HepG2 (cell line): ENCODE results near the gene PDK2. TPM values are rescaled to one million over a fixed set of nuclear protein-coding genes. Genes with fewer than 3 reads are reported as not detected.

ENCODE experiments used
- EEA1 ChIP-seq: sonication (generic); formaldehyde crosslinking; IDR thresholded peaks from 2 replicates; pipeline ENCODE4 v1.5.1; 2020; ENCODE audit warnings: mild to moderate bottlenecking, missing genetic modification reagents, borderline replicate concordance
- FOXO1 ChIP-seq: sonication (generic); formaldehyde crosslinking; IDR thresholded peaks from 2 replicates; pipeline ENCODE4 v1.4.0; 2020; ENCODE audit warnings: missing genetic modification reagents
- GATA4 ChIP-seq: sonication (generic); IDR thresholded peaks from 2 replicates; pipeline ENCODE4 v1.6.1; 2016; ENCODE audit warnings: antibody characterized with exemption, low read depth, borderline replicate concordance
- HNRNPL ChIP-seq: fragments of 200-400 bp; formaldehyde crosslinking; IDR thresholded peaks from 2 replicates; pipeline ENCODE4 v1.6.1; 2017; ENCODE audit warnings: mild to moderate bottlenecking, low read depth, low read length
- IRF1 ChIP-seq: sonication (generic); formaldehyde crosslinking; IDR thresholded peaks from 2 replicates; pipeline ENCODE4 v1.4.0; 2020; ENCODE audit warnings: low read depth, mild to moderate bottlenecking, missing genetic modification reagents
- JUND ChIP-seq: sonication (generic); formaldehyde crosslinking; IDR thresholded peaks from 2 replicates; pipeline ENCODE4 v1.8.0; 2022; ENCODE audit warnings: mild to moderate bottlenecking, missing genetic modification reagents
- LBX2 ChIP-seq: sonication (generic); formaldehyde crosslinking; IDR thresholded peaks from 2 replicates; pipeline ENCODE4 v1.5.0; 2020; ENCODE audit warnings: missing genetic modification reagents, mild to moderate bottlenecking, borderline replicate concordance
- MTF1 ChIP-seq: sonication (generic); formaldehyde crosslinking; IDR thresholded peaks from 2 replicates; pipeline ENCODE4 v1.5.0; 2020; ENCODE audit warnings: missing genetic modification reagents
- NONO ChIP-seq, 2 experiments: fragments of 450-650 bp in 1 of 2; sonication (generic) in 1 of 2; formaldehyde crosslinking in 1 of 2; IDR thresholded peaks in 1 of 2; conservative IDR thresholded peaks in 1 of 2; 2 replicates each; pipeline versions ENCODE4 v1.6.1 to v1.8.0; 2017 to 2022; ENCODE audit warnings: mild to moderate bottlenecking in 1 of 2, missing genetic modification reagents in 1 of 2, moderate library complexity in 1 of 2
- PCBP2 ChIP-seq: fragments of 200-400 bp; formaldehyde crosslinking; optimal IDR thresholded peaks from 2 replicates; pipeline ENCODE3; 2018; ENCODE audit warnings: low read length, low read depth; ENCODE audit not compliant: poor library complexity, severe bottlenecking
- RNF2 ChIP-seq: fragments of 450-650 bp; conservative IDR thresholded peaks from 2 replicates; pipeline ENCODE4 v1.6.1; 2016; ENCODE audit warnings: low read depth
- SAFB2 ChIP-seq: sonication (generic); formaldehyde crosslinking; IDR thresholded peaks from 2 replicates; pipeline ENCODE4 v1.5.1; 2020; ENCODE audit warnings: missing genetic modification reagents, low read depth, mild to moderate bottlenecking, borderline replicate concordance
- TBX2 ChIP-seq: sonication (generic); formaldehyde crosslinking; IDR thresholded peaks from 2 replicates; pipeline ENCODE4 v1.5.0; 2020; ENCODE audit warnings: missing genetic modification reagents, mild to moderate bottlenecking, borderline replicate concordance
- TEAD2 ChIP-seq: sonication (generic); formaldehyde crosslinking; IDR thresholded peaks from 2 replicates; pipeline ENCODE4 v1.9.0; 2021; ENCODE audit warnings: missing genetic modification reagents
- YEATS4 ChIP-seq: sonication (generic); formaldehyde crosslinking; IDR thresholded peaks from 2 replicates; pipeline ENCODE4 v1.4.0; 2020; ENCODE audit warnings: missing genetic modification reagents, borderline replicate concordance
- ZFP90 ChIP-seq: sonication (generic); formaldehyde crosslinking; IDR thresholded peaks from 2 replicates; pipeline ENCODE4 v1.8.0; 2022; ENCODE audit warnings: missing genetic modification reagents, mild to moderate bottlenecking, inconsistent platforms, borderline replicate concordance
- ZHX2 ChIP-seq, 2 experiments: sonication (generic) in 1 of 2; formaldehyde crosslinking in 1 of 2; IDR thresholded peaks; 2 replicates each; pipeline versions ENCODE4 v1.6.1 to v1.9.0; 2014 to 2022; ENCODE audit warnings: antibody characterized with exemption in 1 of 2, borderline replicate concordance in 1 of 2, inconsistent platforms in 1 of 2, low read depth in 1 of 2, missing genetic modification reagents in 1 of 2
- ZNF629 ChIP-seq: sonication (generic); formaldehyde crosslinking; conservative IDR thresholded peaks from 2 replicates; pipeline ENCODE4 v1.5.0; 2020; ENCODE audit warnings: missing genetic modification reagents
- ZNF7 ChIP-seq: IDR thresholded peaks from 2 replicates; pipeline ENCODE4 v1.6.1; 2016; ENCODE audit warnings: missing biosample characterization, missing genetic modification reagents
- ZNF709 ChIP-seq: sonication (generic); formaldehyde crosslinking; IDR thresholded peaks from 2 replicates; pipeline ENCODE4 v1.5.0; 2020; ENCODE audit warnings: mild to moderate bottlenecking, missing genetic modification reagents
- ZNF761 ChIP-seq: sonication (generic); formaldehyde crosslinking; conservative IDR thresholded peaks from 2 replicates; pipeline ENCODE4 v1.4.0; 2020; ENCODE audit warnings: mild to moderate bottlenecking, missing genetic modification reagents
- polyA plus RNA-seq, 8 experiments: library from polyadenylated mRNA; depleted of rRNA in 3 of 8; stranded (reverse) in 7 of 8; unstranded in 1 of 8; fragments of >200 nt; fragmentation: Illumina TruSeq in 4 of 8; extraction: Trizol in 4 of 8; gene quantifications; 2 replicates each; pipeline versions ENCODE4 v1.2.1 to v1.2.3, GENCODE V29; 2011 to 2016; ENCODE audit warnings: low read depth in 4 of 8, missing spikeins in 1 of 8, mixed read lengths in 1 of 8; ENCODE audit not compliant: insufficient read depth in 1 of 8
- total RNA-seq, 5 experiments: library from RNA; depleted of rRNA; stranded (reverse); fragments of >200 nt; fragmentation: Illumina TruSeq; extraction: Trizol; gene quantifications; 2 replicates each; pipeline ENCODE4 v1.2.3, GENCODE V29; 2016; ENCODE audit warnings: low read depth in 1 of 5

Gene PDK2
- total and polyA plus RNA-seq, 2 of the 13 experiments (the other 11 are each of a cell fraction or from before 2014, with no cell fraction given): 18.5 to 59.7 TPM

GRCh38 chr17:50149417-50150353 is 54.5 kb downstream of the PDK2 start (continued):
- no peak for TF ChIP-seq MTF1 (CRISPR knock-in tag)
- TF ChIP-seq NONO (IDR thresholded peaks at IDR 0.05): no peak
- TF ChIP-seq NONO (CRISPR knock-in tag; conservative IDR thresholded peaks at IDR 0.05): peak; percentile 54; the same call in 1 of the 2 replicates
- TF ChIP-seq ZFP90 (CRISPR knock-in tag): peak; percentile 5; the same call in 1 of the 2 replicates
- peak; percentile 53; the same call in 1 of the 2 replicates for TF ChIP-seq LBX2 (CRISPR knock-in tag)
- no peak for TF ChIP-seq PCBP2
- TF ChIP-seq GATA4: no peak
- peak; percentile 46; the same call in 1 of the 2 replicates for TF ChIP-seq FOXO1 (CRISPR knock-in tag)
- 0 out of 2 replicates have a peak, but pooled peaks have one; percentile 26 for TF ChIP-seq IRF1
- TF ChIP-seq RNF2: peak; percentile 78
- TF ChIP-seq TEAD2 (CRISPR knock-in tag): no peak
- no peak for TF ChIP-seq ZNF7 (CRISPR knock-in tag)
- 0 out of 2 replicates have a peak, but pooled peaks have one; percentile 28 for TF ChIP-seq ZNF629 (CRISPR knock-in tag)
- TF ChIP-seq SAFB2 (CRISPR knock-in tag): peak; percentile 67; the same call in 1 of the 2 replicates
- TF ChIP-seq ZNF709 (CRISPR knock-in tag): no peak; the same call in 1 of the 2 replicates
- 0 out of 2 replicates have a peak, but pooled peaks have one; percentile 54 for TF ChIP-seq ZNF761 (CRISPR knock-in tag)
- peak; percentile 17; the same call in 1 of the 2 replicates for TF ChIP-seq JUND
- peak; percentile 69; the same call in 1 of the 2 replicates for TF ChIP-seq YEATS4
- peak; percentile 23; the same call in 1 of the 2 replicates for TF ChIP-seq HNRNPL
- peak; percentile 71; the same call in 1 of the 2 replicates for TF ChIP-seq EEA1
- no peak for TF ChIP-seq ZHX2 (IDR thresholded peaks at IDR 0.05; ENCODE audit: low read depth)
- no peak for TF ChIP-seq ZHX2 (CRISPR knock-in tag; IDR thresholded peaks at IDR 0.05; ENCODE audit: borderline replicate concordance)
- TF ChIP-seq TBX2 (CRISPR knock-in tag): peak; percentile 36; the same call in 1 of the 2 replicates
